ENCODE measurements around the gene CYP19A1.

Gene CYP19A1

GRCh38 chr15:51332206-51333147, 5.9 kb downstream of the CYP19A1 start:
- Histone ChIP-seq H3K9ac (no peak overlapping the region), H3K9me3 (ENCODE audit: control insufficient read depth, low read length) (no peaks in the 10 kb centered on the region), H2AFZ (no peak overlapping the region), H3K27me3 (ENCODE audit: control insufficient read depth, insufficient read depth, low read length) (no peaks in the 10 kb centered on the region), H3K4me1 (no peaks in the 10 kb centered on the region), H3K79me2 (no peaks in the 10 kb centered on the region), H3K4me2 (ENCODE audit: low read length) (no peak overlapping the region), H3K4me3 (ENCODE audit: low read depth, low read length) (no peak overlapping the region), H3K27ac (no peak overlapping the region), H3K36me3 (ENCODE audit: control insufficient read depth, insufficient read depth, low read length) (no peaks in the 10 kb centered on the region)
- no peak for TF ChIP-seq CTCF (IDR thresholded peaks at IDR 0.05)

DNA sequence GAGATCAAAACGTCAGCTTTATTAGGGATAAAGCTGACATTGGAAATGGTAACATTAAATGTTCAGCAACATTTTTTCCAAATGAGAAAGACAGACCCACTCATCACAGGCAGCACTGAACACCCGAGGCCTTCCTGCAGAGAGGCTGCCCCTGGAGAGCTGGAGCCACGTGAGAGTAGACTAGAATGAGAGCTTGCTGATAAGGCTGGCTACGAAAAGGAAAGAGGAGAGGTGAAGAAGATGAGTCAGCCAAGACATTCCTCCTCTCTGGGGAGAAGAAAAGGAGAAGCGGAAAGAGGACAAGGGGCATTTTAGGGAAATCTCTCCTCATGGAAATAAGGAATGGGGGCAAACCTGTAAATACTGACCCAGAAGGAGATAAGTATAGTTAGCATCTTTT, 7.3 kb downstream of the CYP19A1 start:
- Histone ChIP-seq H3K9ac (no peak overlapping the region), H3K4me3 (ENCODE audit: low read depth, low read length) (no peak overlapping the region), H3K4me2 (ENCODE audit: low read length) (no peak overlapping the region), H3K4me1 (no peaks in the 10 kb centered on the region), H3K79me2 (no peaks in the 10 kb centered on the region), H3K9me3 (ENCODE audit: control insufficient read depth, low read length) (no peaks in the 10 kb centered on the region), H2AFZ (no peak overlapping the region), H3K36me3 (ENCODE audit: control insufficient read depth, insufficient read depth, low read length) (no peaks in the 10 kb centered on the region), H3K27me3 (ENCODE audit: control insufficient read depth, insufficient read depth, low read length) (no peaks in the 10 kb centered on the region), H3K27ac (no peak overlapping the region)
- TF ChIP-seq CTCF (IDR thresholded peaks at IDR 0.05), result no peak

DNA sequence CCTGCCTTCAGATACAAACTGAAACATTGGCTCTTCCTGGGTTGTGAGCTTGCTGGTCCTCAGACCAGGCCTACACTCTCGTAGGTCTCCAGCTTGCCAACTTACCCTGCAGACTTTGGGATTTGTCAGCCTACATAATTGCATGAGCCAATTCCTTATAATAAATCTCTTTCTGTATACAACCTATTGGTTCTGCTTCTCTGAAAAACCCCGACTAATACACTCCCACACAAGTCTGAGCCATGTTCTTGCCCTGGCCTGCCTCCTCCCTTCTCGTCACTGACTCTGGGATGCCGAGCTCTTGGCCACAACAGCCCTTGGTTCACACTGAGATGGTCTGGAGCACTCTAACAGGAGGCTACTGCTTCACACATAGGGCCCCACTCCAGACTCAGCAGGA, 9.5 kb downstream of the CYP19A1 start:
- TF ChIP-seq CTCF (IDR thresholded peaks at IDR 0.05), result no peak
- Histone ChIP-seq H3K36me3 (ENCODE audit: control insufficient read depth, insufficient read depth, low read length) (no peaks in the 10 kb centered on the region), H3K4me2 (ENCODE audit: low read length) (no peak overlapping the region), H3K4me1 (no peaks in the 10 kb centered on the region), H2AFZ (no peak overlapping the region), H3K9ac (no peak overlapping the region), H3K9me3 (ENCODE audit: control insufficient read depth, low read length) (no peaks in the 10 kb centered on the region), H3K27me3 (ENCODE audit: control insufficient read depth, insufficient read depth, low read length) (no peaks in the 10 kb centered on the region), H3K79me2 (no peaks in the 10 kb centered on the region), H3K4me3 (ENCODE audit: low read depth, low read length) (no peak overlapping the region), H3K27ac (no peak overlapping the region)

GRCh38 chr15:51327081-51327480, 11.3 kb downstream of the CYP19A1 start:
- Histone ChIP-seq H3K27me3 (ENCODE audit: control insufficient read depth, insufficient read depth, low read length) (no peaks in the 10 kb centered on the region), H3K9ac (no peak overlapping the region), H3K4me1 (no peaks in the 10 kb centered on the region), H2AFZ (no peak overlapping the region), H3K36me3 (ENCODE audit: control insufficient read depth, insufficient read depth, low read length) (no peaks in the 10 kb centered on the region), H3K27ac (no peak overlapping the region), H3K4me3 (ENCODE audit: low read depth, low read length) (no peak overlapping the region), H3K79me2 (no peaks in the 10 kb centered on the region), H3K4me2 (ENCODE audit: low read length) (no peak overlapping the region), H3K9me3 (ENCODE audit: control insufficient read depth, low read length) (no peaks in the 10 kb centered on the region)
- no peak for TF ChIP-seq CTCF (IDR thresholded peaks at IDR 0.05)

DNA sequence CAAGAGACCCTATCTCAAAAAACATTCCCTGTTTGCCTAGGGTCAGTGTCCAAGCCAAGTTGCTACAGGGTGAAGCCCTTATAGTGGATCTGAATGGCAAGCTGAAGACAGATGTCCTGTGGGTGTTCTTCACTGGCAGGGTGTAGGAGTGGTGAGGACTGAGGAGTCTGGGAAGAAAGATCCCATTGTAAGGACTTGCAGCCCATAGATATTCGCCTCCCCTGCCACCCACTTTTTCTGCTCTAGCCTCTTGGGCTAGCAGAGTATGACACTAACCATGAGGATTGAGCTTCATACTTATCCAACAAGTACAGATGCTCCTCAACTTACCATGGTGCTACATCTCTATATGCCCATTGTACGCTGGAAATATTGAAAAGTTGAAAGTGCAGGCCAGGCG, 13.2 kb downstream of the CYP19A1 start:
- no peak overlapping the region for H3K9ac ChIP-seq
- H3K9me3 ChIP-seq (ENCODE audit: control insufficient read depth, low read length), result no peaks in the 10 kb centered on the region
- no peak for TF ChIP-seq CTCF (IDR thresholded peaks at IDR 0.05)
- no peaks in the 10 kb centered on the region for H3K27me3 ChIP-seq (ENCODE audit: control insufficient read depth, insufficient read depth, low read length)
- no peak overlapping the region for H3K4me3 ChIP-seq (ENCODE audit: low read depth, low read length)
- H3K4me2 ChIP-seq (ENCODE audit: low read length), result no peak overlapping the region
- no peaks in the 10 kb centered on the region for H3K79me2 ChIP-seq
- H3K36me3 ChIP-seq (ENCODE audit: control insufficient read depth, insufficient read depth, low read length), result no peaks in the 10 kb centered on the region
- no peaks in the 10 kb centered on the region for H3K4me1 ChIP-seq
- no peak overlapping the region for H3K27ac ChIP-seq
- no peak overlapping the region for H2AFZ ChIP-seq
